Measurements from ENCODE around the gene CYP51A1. TPM values are rescaled to one million over a fixed set of nuclear protein-coding genes. Genes with fewer than 3 reads are reported as not detected.
A peak's percentile ranks its signal among the peaks of the same experiment; 100 is the strongest.
"Not testable (repeated sequence)": the region's sequence is repeated elsewhere in the genome, so short reads cannot be mapped to it uniquely, and the experiment has no call there.

The CYP51A1 gene
- total RNA-seq (10 to 100 TPM; 14.3 to 15.2 TPM), polyA plus RNA-seq (10 to 100 TPM; 12.9 to 14.1 TPM)

DNA sequence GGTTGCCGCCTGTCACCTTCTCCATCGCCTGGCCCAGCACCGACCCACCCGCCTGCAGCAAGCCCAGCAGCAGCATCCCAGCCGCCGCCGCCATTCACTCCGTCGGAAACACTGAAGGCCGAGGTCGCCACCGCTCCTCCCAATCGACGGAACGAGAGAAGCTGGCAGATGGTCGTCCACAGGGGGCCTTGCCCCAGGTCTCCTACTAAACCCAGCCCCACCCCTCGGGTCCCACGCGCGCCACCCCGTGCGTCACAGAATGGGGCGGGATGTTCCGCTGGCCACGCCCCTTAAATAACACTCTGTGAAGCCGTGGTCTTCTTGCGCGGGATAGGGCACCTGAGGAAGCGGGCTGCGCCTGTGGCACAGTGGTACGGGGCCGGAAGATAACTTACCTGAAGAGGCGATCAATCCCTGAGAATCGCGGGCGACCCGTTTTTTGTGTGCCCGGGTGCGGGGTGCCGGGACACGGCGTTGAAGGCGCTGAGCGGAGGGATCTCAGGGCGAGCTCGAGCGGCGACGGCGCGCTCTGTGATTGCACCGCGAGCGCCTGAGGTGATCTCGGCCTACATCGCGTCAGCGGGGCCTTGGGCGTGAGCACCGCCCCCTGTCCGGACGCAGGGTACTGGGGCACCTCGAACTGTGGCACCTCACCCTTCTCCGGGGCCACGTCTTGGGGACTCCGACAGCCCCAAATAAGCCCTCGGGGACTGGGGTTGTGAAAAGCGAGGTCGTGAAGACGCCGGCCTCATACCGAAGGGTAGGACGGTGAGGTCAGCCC, at the start of gene CYP51A1:
Gene CYP51A1 (minus strand): TSS at position 207 of the 781 bp plus-strand sequence. CDS start 113 bp downstream, at position 94.
- Mint-ChIP-seq H3K4me1 (peaks cover 18 to 36% (median 26%) of the 10 kb centered on the region in 4 donors), H3K27ac (peak within 1 kb of the TSS; percentile 97 to 100 (median 100)), H3K9me3 (no peaks in the 10 kb centered on the region), H3K27me3 (no peaks in the 10 kb centered on the region), H3K4me3 (peak within 1 kb of the TSS; percentile 96 to 100 (median 99)), H3K36me3 (peaks cover 4 to 16% of the 10 kb centered on the region in 2 donors)
- DNase-seq: peak; percentile 94 to 97 (median 95)
- Histone ChIP-seq H3K9me3 (ENCODE audit: control insufficient read depth in 1 of 2, low read length in 2 of 2) (no peaks in the 10 kb centered on the region), H3K27ac (ENCODE audit: low read depth, low read length) (peak within 1 kb of the TSS; percentile 77), H3K27me3 (ENCODE audit: insufficient read depth, low read length) (no peaks in the 10 kb centered on the region), H3K4me3 (ENCODE audit: low read length in 2 of 2) (peak within 1 kb of the TSS; percentile 45 to 92), H3K4me1 (ENCODE audit: insufficient read depth, low read length) (peaks cover 19% of the 10 kb centered on the region), H3K36me3 (ENCODE audit: insufficient read depth, low read length) (no peaks in the 10 kb centered on the region)
- CTCF ChIA-PET (ENCODE audit: partially characterized antibody): interaction anchor here (1.6 to 2.2 kb wide), 2 partner anchors 113 to 254 kb away, joined by 4 read pairs; partner anchors contain the start of gene MTERF1
- intact Hi-C loops (cut with micrococcal nuclease): loop anchor here (1.0 to 10.0 kb wide), 10 partner anchors 45 to 1868 kb away; partner anchors contain the start of genes AKAP9, ANKIB1, BET1 and CDK6
- POLR2A ChIA-PET (ENCODE audit: partially characterized antibody): interaction anchor here (0.7 to 3.3 kb wide), 9 partner anchors 10 to 394 kb away, joined by 3 to 30 read pairs (median 4); partner anchors contain the start of genes AKAP9, ANKIB1, GATAD1 and KRIT1

DNA sequence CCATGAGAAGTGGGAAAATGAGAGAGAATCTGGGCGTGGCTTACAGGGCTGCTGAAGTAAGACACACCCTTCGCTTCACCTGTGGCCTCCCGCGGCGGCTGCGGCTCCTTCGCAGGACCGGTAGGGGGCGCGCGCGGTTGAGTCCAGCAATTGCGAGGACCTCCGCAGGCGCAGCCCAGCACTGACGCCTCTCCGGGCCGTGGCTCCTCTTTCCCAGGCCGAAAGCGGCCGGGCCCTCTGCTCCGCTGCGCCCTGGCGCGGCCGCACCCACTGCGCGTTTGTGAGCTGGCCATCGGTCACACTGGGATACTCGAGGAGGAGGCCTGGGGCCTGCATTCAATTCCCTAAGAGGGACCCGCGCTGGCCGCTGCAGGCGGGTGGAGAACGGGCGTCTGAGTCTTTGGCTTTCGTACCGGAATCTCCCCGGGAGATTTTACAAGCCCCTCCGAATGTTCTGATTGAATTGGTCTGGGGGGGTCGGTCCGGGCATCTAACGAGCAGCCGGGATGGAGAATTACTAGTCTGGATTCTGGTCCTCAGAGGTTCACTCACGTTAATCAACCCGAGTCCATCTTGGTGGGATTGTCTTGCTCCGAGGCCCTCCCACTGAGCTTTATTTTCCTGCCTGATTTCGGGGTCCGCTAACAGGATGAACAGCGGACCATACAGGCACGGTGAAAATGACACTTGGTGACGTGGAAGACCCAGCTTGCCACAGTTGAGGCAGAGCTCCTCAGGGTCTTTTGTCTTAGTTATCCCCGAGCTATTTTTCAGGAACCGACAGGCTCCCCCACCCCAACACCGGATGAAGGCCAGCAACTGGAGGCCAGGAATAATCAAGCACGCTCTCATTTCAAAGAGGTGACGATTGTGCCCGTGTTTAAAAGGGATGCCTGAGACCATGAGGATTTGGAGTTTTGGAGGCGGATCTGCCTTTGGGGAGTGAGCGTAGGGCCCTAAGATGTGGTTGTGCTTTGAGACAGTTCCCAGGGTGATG, 44.9 kb upstream of the CYP51A1 start, which contains the start of gene LRRD1:
Gene LRRD1 (minus strand): TSS at position 215 of the 997 bp plus-strand sequence. CDS start 13,940 bp downstream, outside the sequence.
- Mint-ChIP-seq H3K9me3 (peaks cover 0 to 11% (median 3%) of the 10 kb centered on the region in 8 donors), H3K27me3 (no peaks in the 10 kb centered on the region), H3K4me3 (peak within 1 kb of the TSS; percentile 77 to 85 (median 80)), H3K36me3 (no peaks in the 10 kb centered on the region), H3K4me1 (peaks cover 2 to 8% (median 3%) of the 10 kb centered on the region in 4 donors), H3K27ac (peak within 1 kb of the TSS in 4 of 7 donors; percentile 13 to 59 (median 40))
- peak; percentile 85 to 89 (median 88) for DNase-seq
- H3K36me3 ChIP-seq (ENCODE audit: insufficient read depth, low read length): no peaks in the 10 kb centered on the region
- peak within 1 kb of the TSS in 1 of 2 donors; percentile 36 for H3K4me3 ChIP-seq (ENCODE audit: low read length in 2 of 2)
- POLR2A ChIA-PET (ENCODE audit: partially characterized antibody): interaction anchor here (0.7 to 1.0 kb wide), 4 partner anchors 45 to 268 kb away, joined by 3 to 5 read pairs (median 4); partner anchors contain the start of genes ANKIB1, CYP51A1, GATAD1 and KRIT1
- H3K27ac ChIP-seq (ENCODE audit: low read depth, low read length): peak within 1 kb of the TSS; percentile 2
- no peaks in the 10 kb centered on the region for H3K27me3 ChIP-seq (ENCODE audit: insufficient read depth, low read length)
- CTCF ChIA-PET (ENCODE audit: partially characterized antibody): interaction anchor here (0.7 to 2.5 kb wide), 17 partner anchors 11 to 268 kb away, joined by 3 to 15 read pairs (median 4); partner anchors contain the start of genes ANKIB1, GATAD1 and KRIT1
- H3K4me1 ChIP-seq (ENCODE audit: insufficient read depth, low read length): no peaks in the 10 kb centered on the region
- intact Hi-C loops (cut with micrococcal nuclease): loop anchor here (1.0 kb wide), 3 partner anchors 45 to 299 kb away; partner anchors contain the start of genes CYP51A1, GATAD1 and MTERF1
- no peaks in the 10 kb centered on the region for H3K9me3 ChIP-seq (ENCODE audit: control insufficient read depth in 1 of 2, low read length in 2 of 2)

DNA sequence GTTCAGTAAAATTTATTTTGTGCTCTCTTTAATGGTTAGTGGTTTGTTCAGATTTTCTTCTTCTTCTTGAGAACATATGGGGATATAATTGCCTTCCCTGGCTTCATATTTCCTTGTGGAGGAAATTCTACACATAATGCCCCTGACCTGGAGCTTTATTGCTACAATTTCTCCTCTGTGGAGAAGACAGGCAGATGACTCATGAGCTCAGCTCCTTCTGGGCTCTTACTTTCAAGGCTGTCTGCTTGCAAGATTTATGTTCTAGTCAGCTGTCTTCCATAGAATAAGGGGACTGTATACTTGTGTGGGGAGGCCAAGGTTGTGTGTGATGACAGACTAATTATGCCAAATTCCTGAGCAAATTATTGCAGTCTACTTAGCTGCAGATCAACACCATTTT, 43.1 kb upstream of the CYP51A1 start:
- no peak overlapping the region for H3K4me3 Mint-ChIP-seq
- Histone ChIP-seq H3K4me3 (ENCODE audit: low read length in 2 of 2) (no peak overlapping the region), H3K4me1 (ENCODE audit: insufficient read depth, low read length) (no peaks in the 10 kb centered on the region), H3K9me3 (ENCODE audit: control insufficient read depth in 1 of 2, low read length in 2 of 2) (no peaks in the 10 kb centered on the region), H3K27me3 (ENCODE audit: insufficient read depth, low read length) (no peaks in the 10 kb centered on the region), H3K27ac (ENCODE audit: low read depth, low read length) (no peak overlapping the region), H3K36me3 (ENCODE audit: insufficient read depth, low read length) (no peaks in the 10 kb centered on the region)
- H3K9me3 Mint-ChIP-seq: peaks cover 0 to 7% (median 1%) of the 10 kb centered on the region in 8 donors
- intact Hi-C loops (cut with micrococcal nuclease): no loop called here
- ChIA-PET CTCF (ENCODE audit: partially characterized antibody) (interaction anchor here (1.3 kb wide), 1 partner anchor 18 kb away, joined by 3 read pairs; no protein-coding TSS in a partner anchor), POLR2A (ENCODE audit: partially characterized antibody) (no interaction called here)
- no peak overlapping the region for H3K27ac Mint-ChIP-seq
- no peaks in the 10 kb centered on the region for H3K36me3 Mint-ChIP-seq
- peaks cover 2 to 6% of the 10 kb centered on the region in 2 donors for H3K27me3 Mint-ChIP-seq
- H3K4me1 Mint-ChIP-seq: peaks cover 2 to 8% (median 3%) of the 10 kb centered on the region in 4 donors
- no peak for DNase-seq

DNA sequence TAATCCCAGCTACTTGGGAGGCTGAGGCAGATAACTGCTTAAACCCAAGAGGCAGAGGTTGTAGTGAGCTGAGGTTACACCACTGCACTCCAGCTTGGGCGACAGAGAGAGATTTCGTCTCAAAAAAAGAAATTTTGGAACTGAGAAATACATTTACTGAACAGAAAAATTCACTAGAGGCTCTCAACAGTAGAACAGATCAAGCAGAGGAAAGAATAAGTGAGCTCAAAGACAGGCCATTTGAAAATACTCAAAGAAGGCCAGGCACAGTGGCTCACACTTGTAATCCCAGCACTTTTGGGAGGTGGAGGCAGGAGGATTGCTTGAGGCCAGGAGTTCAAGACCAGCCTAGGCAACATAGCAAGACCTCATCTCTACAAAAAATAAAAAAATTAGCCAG, 35.3 kb upstream of the CYP51A1 start:
- H3K27me3 ChIP-seq (ENCODE audit: insufficient read depth, low read length); H3K4me1 ChIP-seq (ENCODE audit: insufficient read depth, low read length); H3K9me3 Mint-ChIP-seq; H3K4me3 ChIP-seq (ENCODE audit: low read length in 2 of 2); H3K4me3 Mint-ChIP-seq; intact Hi-C loops (cut with micrococcal nuclease); H3K36me3 Mint-ChIP-seq; H3K27me3 Mint-ChIP-seq; H3K36me3 ChIP-seq (ENCODE audit: insufficient read depth, low read length); DNase-seq; H3K9me3 ChIP-seq (ENCODE audit: control insufficient read depth in 1 of 2, low read length in 2 of 2); H3K27ac ChIP-seq (ENCODE audit: low read depth, low read length); CTCF ChIA-PET (ENCODE audit: partially characterized antibody); POLR2A ChIA-PET (ENCODE audit: partially characterized antibody); H3K4me1 Mint-ChIP-seq; H3K27ac Mint-ChIP-seq: not testable (repeated sequence)

DNA sequence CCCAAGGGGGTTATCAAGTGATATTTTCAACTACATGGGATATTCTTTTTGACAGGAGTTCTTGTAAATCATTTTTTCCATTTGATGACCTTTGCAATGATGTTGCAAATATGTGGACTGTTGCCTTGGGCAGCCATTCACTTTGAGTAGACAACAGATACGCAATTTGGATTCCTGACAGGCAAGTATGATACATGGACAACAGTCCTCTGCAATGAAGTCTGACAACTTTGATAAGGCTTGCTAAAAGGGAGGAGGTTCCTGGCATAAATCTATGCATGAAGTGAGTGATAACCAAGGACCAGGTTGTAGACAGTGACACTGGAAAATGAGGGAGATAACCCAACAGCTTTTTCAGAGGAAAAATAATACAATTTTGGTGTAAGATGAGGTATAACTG, 27.0 kb upstream of the CYP51A1 start:
- Mint-ChIP-seq H3K4me1 (no peaks in the 10 kb centered on the region), H3K9me3 (no peaks in the 10 kb centered on the region), H3K4me3 (no peak overlapping the region), H3K27ac (peak overlapping the region in 1 of 7 donors; percentile 8), H3K27me3 (peaks cover 3 to 8% of the 10 kb centered on the region in 2 donors), H3K36me3 (no peaks in the 10 kb centered on the region)
- H3K9me3 ChIP-seq (ENCODE audit: control insufficient read depth in 1 of 2, low read length in 2 of 2): no peaks in the 10 kb centered on the region
- no peak overlapping the region for H3K27ac ChIP-seq (ENCODE audit: low read depth, low read length)
- intact Hi-C loops (cut with micrococcal nuclease): no loop called here
- no peaks in the 10 kb centered on the region for H3K4me1 ChIP-seq (ENCODE audit: insufficient read depth, low read length)
- POLR2A ChIA-PET (ENCODE audit: partially characterized antibody): no interaction called here
- CTCF ChIA-PET (ENCODE audit: partially characterized antibody): interaction anchor here (2.2 kb wide), 1 partner anchor 18 kb away, joined by 5 read pairs; the partner anchor contains the start of gene LRRD1
- H3K4me3 ChIP-seq (ENCODE audit: low read length in 2 of 2): no peak overlapping the region
- no peaks in the 10 kb centered on the region for H3K27me3 ChIP-seq (ENCODE audit: insufficient read depth, low read length)
- H3K36me3 ChIP-seq (ENCODE audit: insufficient read depth, low read length): no peaks in the 10 kb centered on the region
- no peak for DNase-seq

DNA sequence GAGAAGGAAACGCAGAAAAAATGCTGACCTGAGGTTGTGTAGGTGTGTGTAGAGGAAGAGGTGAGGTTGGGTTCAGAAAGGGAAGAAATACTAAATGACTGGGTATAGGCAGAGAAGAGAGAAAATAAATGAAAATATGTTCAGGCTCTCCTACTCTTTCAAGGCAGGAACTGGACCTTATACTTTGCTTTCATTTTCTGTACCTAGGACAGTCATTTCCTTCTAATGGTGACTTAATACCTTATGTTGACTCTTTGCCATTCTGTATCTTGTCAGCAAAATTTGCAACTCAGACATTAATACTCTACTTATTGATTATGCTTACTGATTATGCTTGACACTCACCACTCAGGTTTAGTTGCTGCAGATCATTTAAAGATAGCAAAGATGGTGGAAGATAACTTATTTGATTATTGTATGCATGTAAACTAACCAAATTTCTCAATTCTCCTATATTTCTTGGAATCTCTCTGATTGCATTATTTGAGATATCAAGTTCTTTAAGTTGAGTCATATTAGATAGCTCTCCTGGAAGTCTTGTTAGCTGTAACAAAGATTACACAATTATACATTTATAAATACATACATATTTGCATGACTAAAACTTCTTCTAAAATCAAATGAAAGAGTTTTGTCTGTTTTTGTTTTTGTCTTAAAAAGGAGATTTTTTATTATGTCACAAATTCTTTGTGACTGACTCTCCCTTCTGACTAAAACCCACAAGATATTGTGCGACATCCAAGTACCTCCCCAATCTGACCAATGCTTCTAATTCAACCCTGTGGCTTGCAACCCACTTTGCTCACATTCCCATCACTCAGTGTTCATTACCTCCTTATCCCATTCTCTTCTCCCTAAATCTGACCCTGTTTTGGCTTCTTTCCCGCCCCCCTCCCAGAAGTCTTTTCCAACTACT, 24.6 kb upstream of the CYP51A1 start:
- ChIA-PET CTCF (ENCODE audit: partially characterized antibody) (no interaction called here), POLR2A (ENCODE audit: partially characterized antibody) (no interaction called here)
- Histone ChIP-seq H3K4me1 (ENCODE audit: insufficient read depth, low read length) (no peaks in the 10 kb centered on the region), H3K27me3 (ENCODE audit: insufficient read depth, low read length) (no peaks in the 10 kb centered on the region), H3K36me3 (ENCODE audit: insufficient read depth, low read length) (no peaks in the 10 kb centered on the region), H3K4me3 (ENCODE audit: low read length in 2 of 2) (no peak overlapping the region), H3K27ac (ENCODE audit: low read depth, low read length) (no peak overlapping the region), H3K9me3 (ENCODE audit: control insufficient read depth in 1 of 2, low read length in 2 of 2) (no peaks in the 10 kb centered on the region)
- Mint-ChIP-seq H3K9me3 (no peaks in the 10 kb centered on the region), H3K27ac (no peak overlapping the region), H3K27me3 (peaks cover 3 to 11% of the 10 kb centered on the region in 2 donors), H3K4me3 (peak overlapping the region in 1 of 8 donors; percentile 5), H3K4me1 (no peaks in the 10 kb centered on the region), H3K36me3 (no peaks in the 10 kb centered on the region)
- intact Hi-C loops (cut with micrococcal nuclease): no loop called here
- no peak for DNase-seq
